Smooth muscle cell (in vitro differentiated cells): Measurements from ENCODE around the gene RAD17. TPM values are rescaled to one million over a fixed set of nuclear protein-coding genes. Genes with fewer than 3 reads are reported as not detected.
"Not testable (repeated sequence)": the region's sequence is repeated elsewhere in the genome, so short reads cannot be mapped to it uniquely, and the experiment has no call there.

ENCODE experiments used
- DNase-seq: peaks from one replicate; lab custom pipeline; 2025; ENCODE audit not compliant: unreplicated experiment; lab: John Stamatoyannopoulos, UW
- H2AFZ ChIP-seq: fragments of 200-600 bp; sonication (generic); 2 replicates; pipeline ENCODE4 v1.6.0; 2016; ENCODE audit warnings: antibody characterized with exemption, low read depth, mild to moderate bottlenecking
- H3F3A ChIP-seq: fragments of 200-600 bp; sonication (generic); 2 replicates; pipeline ENCODE4 v1.6.0; 2017; ENCODE audit warnings: antibody characterized with exemption, low read depth
- H3K27ac ChIP-seq: fragments of 200-600 bp; sonication (generic); 2 replicates; pipeline ENCODE4 v1.5.1; 2016; ENCODE audit warnings: low read depth, mild to moderate bottlenecking
- H3K27me3 ChIP-seq: fragments of 200-600 bp; sonication (generic); 2 replicates; pipeline ENCODE4 v1.6.1; 2016; ENCODE audit warnings: low read depth, mild to moderate bottlenecking
- H3K36me3 ChIP-seq: fragments of 200-600 bp; sonication (generic); 2 replicates; pipeline ENCODE4 v1.5.1; 2016; ENCODE audit warnings: low read depth
- H3K4me1 ChIP-seq: fragments of 200-600 bp; sonication (generic); 2 replicates; pipeline ENCODE4 v1.5.1; 2016; ENCODE audit warnings: low read depth
- H3K4me2 ChIP-seq: fragments of 200-600 bp; sonication (generic); 2 replicates; pipeline ENCODE4 v1.6.0; 2016; ENCODE audit warnings: mild to moderate bottlenecking
- H3K4me3 ChIP-seq: fragments of 200-600 bp; sonication (generic); 2 replicates; pipeline ENCODE4 v1.5.1; 2016; ENCODE audit warnings: mild to moderate bottlenecking
- H3K79me2 ChIP-seq: fragments of 200-600 bp; sonication (generic); 2 replicates; pipeline ENCODE4 v1.6.0; 2016; ENCODE audit warnings: low read depth, mild to moderate bottlenecking
- H3K9ac ChIP-seq: fragments of 200-600 bp; sonication (generic); 2 replicates; pipeline ENCODE4 v1.6.0; 2016; ENCODE audit warnings: low read depth
- H3K9me3 ChIP-seq: fragments of 200-600 bp; sonication (generic); replicated peaks from 2 replicates; pipeline ENCODE4 v1.5.1; 2016; ENCODE audit warnings: low read depth
- H4K20me1 ChIP-seq: fragments of 200-600 bp; sonication (generic); 2 replicates; pipeline ENCODE4 v1.6.0; 2016; ENCODE audit warnings: low read depth
- WGBS: methylation state at CpG from one replicate; pipeline ENCODE4 v1.1.7; 2016; ENCODE audit warnings: low lambda C conversion rate; 5-methylcytosine and 5-hydroxymethylcytosine counted together
- polyA plus RNA-seq: library from polyadenylated mRNA; unstranded; fragments of >200 nt; fragmentation: Nextera tagmentation; extraction: Ambion mirVana; gene quantifications from 2 replicates; pipeline ENCODE4 v1.2.1, GENCODE V29; 2016
- total RNA-seq: library from RNA; depleted of rRNA; stranded (reverse); fragments of >200 nt; gene quantifications from 2 replicates; pipeline ENCODE4 v1.2.3, GENCODE V29; 2014
- TF ChIP-seq, protein P1 (sequence below): fragments of 200-600 bp; sonication (generic); IDR thresholded peaks from 2 replicates; pipeline ENCODE4 v1.5.1; 2017; ENCODE audit warnings: borderline replicate concordance, mild to moderate bottlenecking, antibody characterized with exemption; ENCODE audit not compliant: insufficient read depth, poor library complexity, severe bottlenecking

The RAD17 gene
- total and polyA plus RNA-seq, 2 experiments from 2014 or later: 16.2 to 23.9 TPM

DNA sequence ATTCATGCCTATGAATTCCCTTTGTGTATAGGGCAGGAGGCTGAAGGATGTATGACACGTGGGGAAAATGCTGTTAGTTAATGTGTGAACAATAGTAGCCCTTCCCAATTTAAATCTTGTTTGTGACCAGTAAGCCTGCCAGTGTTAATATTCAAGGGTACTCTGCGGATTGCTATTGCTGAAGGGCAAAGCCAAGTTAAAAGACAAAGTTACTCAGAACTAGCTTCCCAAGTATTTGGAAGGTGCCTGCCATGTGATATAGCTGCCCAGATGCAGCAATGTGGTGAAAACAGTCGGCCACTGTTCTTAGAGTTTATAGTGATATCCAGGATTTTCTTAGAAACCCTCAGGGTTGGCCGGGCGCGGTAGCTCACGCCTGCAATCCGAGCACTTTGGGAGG, 79.9 kb downstream of the RAD17 start:
- Histone ChIP-seq H3K36me3 (no peaks in the 10 kb centered on the region), H3K4me2 (no peak overlapping the region), H2AFZ (no peak overlapping the region), H3K9me3 (no peaks in the 10 kb centered on the region), H3K9ac (no peak overlapping the region), H3K4me1 (no peaks in the 10 kb centered on the region), H4K20me1 (no peaks in the 10 kb centered on the region), H3K27ac (no peak overlapping the region), H3K4me3 (no peak overlapping the region), H3F3A (no peaks in the 10 kb centered on the region), H3K27me3 (no peaks in the 10 kb centered on the region), H3K79me2 (no peaks in the 10 kb centered on the region)
- TF ChIP-seq, protein P1, sequence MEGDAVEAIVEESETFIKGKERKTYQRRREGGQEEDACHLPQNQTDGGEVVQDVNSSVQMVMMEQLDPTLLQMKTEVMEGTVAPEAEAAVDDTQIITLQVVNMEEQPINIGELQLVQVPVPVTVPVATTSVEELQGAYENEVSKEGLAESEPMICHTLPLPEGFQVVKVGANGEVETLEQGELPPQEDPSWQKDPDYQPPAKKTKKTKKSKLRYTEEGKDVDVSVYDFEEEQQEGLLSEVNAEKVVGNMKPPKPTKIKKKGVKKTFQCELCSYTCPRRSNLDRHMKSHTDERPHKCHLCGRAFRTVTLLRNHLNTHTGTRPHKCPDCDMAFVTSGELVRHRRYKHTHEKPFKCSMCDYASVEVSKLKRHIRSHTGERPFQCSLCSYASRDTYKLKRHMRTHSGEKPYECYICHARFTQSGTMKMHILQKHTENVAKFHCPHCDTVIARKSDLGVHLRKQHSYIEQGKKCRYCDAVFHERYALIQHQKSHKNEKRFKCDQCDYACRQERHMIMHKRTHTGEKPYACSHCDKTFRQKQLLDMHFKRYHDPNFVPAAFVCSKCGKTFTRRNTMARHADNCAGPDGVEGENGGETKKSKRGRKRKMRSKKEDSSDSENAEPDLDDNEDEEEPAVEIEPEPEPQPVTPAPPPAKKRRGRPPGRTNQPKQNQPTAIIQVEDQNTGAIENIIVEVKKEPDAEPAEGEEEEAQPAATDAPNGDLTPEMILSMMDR: no peak
- 96% methylated on average over 8 of the region's 8 CpGs for WGBS
- no peak for DNase-seq

GRCh38 chr5:69450116-69450515, 80.5 kb downstream of the RAD17 start:
- no peaks in the 10 kb centered on the region for H3K36me3 ChIP-seq
- H3K27ac ChIP-seq: no peak overlapping the region
- no peaks in the 10 kb centered on the region for H3K9me3 ChIP-seq
- H3K27me3 ChIP-seq: no peaks in the 10 kb centered on the region
- H2AFZ ChIP-seq: no peak overlapping the region
- DNase-seq: no peak
- H3K9ac ChIP-seq: no peak overlapping the region
- H4K20me1 ChIP-seq: no peaks in the 10 kb centered on the region
- TF ChIP-seq, protein P1: no peak
- H3K4me3 ChIP-seq: no peak overlapping the region
- no peaks in the 10 kb centered on the region for H3K4me1 ChIP-seq
- H3K4me2 ChIP-seq: no peak overlapping the region
- no peaks in the 10 kb centered on the region for H3F3A ChIP-seq
- no peaks in the 10 kb centered on the region for H3K79me2 ChIP-seq
- 100% methylated on average over 1 of the region's 1 CpG for WGBS

DNA sequence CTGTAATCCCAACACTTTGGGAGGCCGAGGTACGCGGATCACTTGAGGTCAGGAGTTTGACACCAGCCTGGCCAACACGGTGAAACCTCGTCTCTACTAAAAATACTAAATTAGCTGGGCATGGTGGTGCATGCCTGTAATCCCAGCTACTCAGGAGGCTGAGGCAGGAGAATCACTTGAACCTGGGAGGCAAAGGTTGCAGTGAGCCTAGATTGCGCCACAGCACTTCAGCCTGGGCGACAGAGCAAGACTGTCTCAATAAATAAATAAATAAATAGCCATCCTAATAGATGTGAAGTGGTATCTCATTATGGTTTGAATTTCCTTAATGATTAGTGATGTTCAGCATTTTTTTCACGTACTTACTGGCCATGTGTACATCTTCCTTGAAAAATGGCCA, 80.9 kb downstream of the RAD17 start:
- 94% methylated on average over 8 of the region's 8 CpGs for WGBS

DNA sequence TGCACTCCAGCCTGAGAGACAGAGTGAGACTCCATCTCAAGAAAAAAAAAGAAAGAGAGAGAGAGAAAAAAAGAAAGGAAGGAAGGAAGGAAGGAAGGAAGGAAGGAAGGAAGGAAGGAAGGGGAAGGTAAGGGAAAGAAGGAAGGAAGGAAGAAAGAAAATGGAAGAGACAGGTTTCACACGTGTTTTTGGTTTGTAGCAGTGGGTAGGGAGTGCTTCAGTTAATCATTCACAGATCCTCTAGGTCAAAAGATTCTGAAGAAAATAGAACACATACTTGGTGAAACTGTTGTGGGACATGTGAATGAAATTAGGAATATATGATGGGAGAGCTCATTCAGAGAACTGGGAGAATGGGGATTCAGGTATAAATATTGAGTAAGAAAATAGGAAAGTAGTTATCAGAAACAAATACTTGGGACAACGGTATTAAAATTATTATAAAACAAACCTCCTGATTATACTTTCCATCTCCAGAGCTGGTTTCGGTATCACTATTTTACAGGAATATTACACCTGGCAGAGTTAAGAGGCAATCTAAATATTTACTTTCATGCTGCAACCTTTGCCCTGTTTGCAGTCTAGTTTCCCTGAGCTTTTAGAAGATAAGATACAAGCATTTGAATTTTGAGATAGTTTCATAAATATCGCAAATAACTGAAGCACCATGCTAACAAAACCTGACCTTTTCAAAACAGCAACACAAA, 82.5 kb downstream of the RAD17 start:
- H3K9me3 ChIP-seq: no peaks in the 10 kb centered on the region
- H3F3A ChIP-seq: no peaks in the 10 kb centered on the region
- H3K27ac ChIP-seq: no peak overlapping the region
- H3K36me3 ChIP-seq: no peaks in the 10 kb centered on the region
- H3K4me3 ChIP-seq: peak overlapping the region; percentile 18
- H2AFZ ChIP-seq: no peak overlapping the region
- no peaks in the 10 kb centered on the region for H3K79me2 ChIP-seq
- H3K9ac ChIP-seq: no peak overlapping the region
- WGBS: 90% methylated on average over 4 of the region's 4 CpGs
- TF ChIP-seq, protein P1: no peak
- H3K27me3 ChIP-seq: no peaks in the 10 kb centered on the region
- H4K20me1 ChIP-seq: no peaks in the 10 kb centered on the region
- no peaks in the 10 kb centered on the region for H3K4me1 ChIP-seq
- no peak for DNase-seq
- no peak overlapping the region for H3K4me2 ChIP-seq

More for the DNA sequence above, 80.9 kb downstream of the RAD17 start:
- not testable (repeated sequence) for H3K27ac ChIP-seq, H3K9me3 ChIP-seq, H2AFZ ChIP-seq, H3K9ac ChIP-seq, H3K27me3 ChIP-seq, H3K4me2 ChIP-seq, H3K4me1 ChIP-seq, H4K20me1 ChIP-seq, H3K79me2 ChIP-seq, H3K4me3 ChIP-seq, DNase-seq, H3F3A ChIP-seq, H3K36me3 ChIP-seq

GRCh38 chr5:69453487-69453886, 83.9 kb downstream of the RAD17 start:
- not testable (repeated sequence) for DNase-seq, H3K27ac ChIP-seq, H3F3A ChIP-seq, H3K36me3 ChIP-seq, H3K4me2 ChIP-seq, H2AFZ ChIP-seq, H3K4me1 ChIP-seq, H3K9me3 ChIP-seq, H3K79me2 ChIP-seq, H4K20me1 ChIP-seq, H3K27me3 ChIP-seq, H3K9ac ChIP-seq
- H3K4me3 ChIP-seq: peak overlapping the region; percentile 13
- WGBS: 81% methylated on average over 3 of the region's 3 CpGs
